H9 (cell line): ENCODE results near the gene FAF1. TPM values are rescaled to one million over a fixed set of nuclear protein-coding genes. Genes with fewer than 3 reads are reported as not detected.

ENCODE experiments used
- DNase-seq: peaks from one replicate; pipeline ENCODE4 v3.0.0-alpha.2; 2017
- H2AFZ ChIP-seq: one replicate; pipeline ENCODE4 v1.6.1; 2013; ENCODE audit warnings: mild to moderate bottlenecking, low read length, control low read depth, moderate library complexity
- H2AK5ac ChIP-seq: 2 replicates; pipeline ENCODE4 v1.6.1; 2013; ENCODE audit warnings: low read length, control low read depth, mixed read lengths; ENCODE audit not compliant: insufficient read length
- H2BK120ac ChIP-seq: one replicate; pipeline ENCODE4 v1.6.1; 2013; ENCODE audit warnings: low read depth, mild to moderate bottlenecking, low read length, control low read depth, inconsistent platforms; ENCODE audit not compliant: poor library complexity, severe bottlenecking
- H2BK12ac ChIP-seq: 2 replicates; pipeline ENCODE4 v1.6.1; 2013; ENCODE audit warnings: low read length, control low read depth, mixed read lengths, low read depth; ENCODE audit not compliant: insufficient read length
- H2BK15ac ChIP-seq: 2 replicates; pipeline ENCODE4 v1.6.1; 2013; ENCODE audit warnings: low read depth, low read length, control low read depth
- H2BK20ac ChIP-seq: one replicate; pipeline ENCODE4 v1.6.1; 2013; ENCODE audit warnings: low read depth, mild to moderate bottlenecking, low read length, control low read depth, inconsistent platforms; ENCODE audit not compliant: poor library complexity, severe bottlenecking
- H2BK5ac ChIP-seq: 2 replicates; pipeline ENCODE4 v1.6.1; 2013; ENCODE audit warnings: low read length, control low read depth, mixed read lengths; ENCODE audit not compliant: insufficient read length
- H3K14ac ChIP-seq: 2 replicates; pipeline ENCODE4 v1.6.1; 2013; ENCODE audit warnings: low read length, control low read depth; ENCODE audit not compliant: insufficient read depth
- H3K18ac ChIP-seq: 2 replicates; pipeline ENCODE4 v1.6.1; 2013; ENCODE audit warnings: low read depth, mild to moderate bottlenecking, mixed read lengths, low read length, control low read depth; ENCODE audit not compliant: insufficient read length
- H3K23ac ChIP-seq: 2 replicates; pipeline ENCODE4 v1.6.1; 2013; ENCODE audit warnings: low read length, control low read depth, mixed read lengths, low read depth; ENCODE audit not compliant: insufficient read length
- H3K23me2 ChIP-seq: 2 replicates; pipeline ENCODE4 v1.6.1; 2013; ENCODE audit warnings: low read depth, mild to moderate bottlenecking, mixed read lengths, low read length, control low read depth; ENCODE audit not compliant: insufficient read length, poor library complexity, severe bottlenecking
- H3K27ac ChIP-seq: 2 replicates; pipeline ENCODE4 v1.5.1; 2013; ENCODE audit warnings: low read length, control low read depth, mixed read lengths, low read depth; ENCODE audit not compliant: insufficient read length
- H3K27me3 ChIP-seq: 2 replicates; pipeline ENCODE4 v1.6.1; 2013; ENCODE audit warnings: low read length, control low read depth, inconsistent platforms; ENCODE audit not compliant: insufficient read depth
- H3K4ac ChIP-seq: 2 replicates; pipeline ENCODE4 v1.6.1; 2013; ENCODE audit warnings: low read depth, mild to moderate bottlenecking, control low read depth, inconsistent platforms, low read length, moderate library complexity
- H3K4me1 ChIP-seq: 2 replicates; pipeline ENCODE4 v1.6.1; 2013; ENCODE audit warnings: low read length, control low read depth, inconsistent platforms; ENCODE audit not compliant: insufficient read depth
- H3K4me2 ChIP-seq: 2 replicates; pipeline ENCODE4 v1.6.1; 2013; ENCODE audit warnings: low read length, control low read depth, mixed read lengths; ENCODE audit not compliant: insufficient read length, insufficient read depth
- H3K56ac ChIP-seq: 2 replicates; pipeline ENCODE4 v1.6.1; 2013; ENCODE audit warnings: low read depth, mild to moderate bottlenecking, mixed read lengths, low read length, control low read depth; ENCODE audit not compliant: insufficient read length
- H3K79me1 ChIP-seq: 2 replicates; pipeline ENCODE4 v1.6.1; 2013; ENCODE audit warnings: low read depth, mild to moderate bottlenecking, moderate library complexity, low read length, control low read depth, inconsistent platforms; ENCODE audit not compliant: insufficient read depth, poor library complexity, severe bottlenecking
- H3K79me2 ChIP-seq: 2 replicates; pipeline ENCODE4 v1.6.1; 2013; ENCODE audit warnings: low read length, control low read depth, inconsistent platforms; ENCODE audit not compliant: insufficient read depth
- H3K9ac ChIP-seq: 2 replicates; pipeline ENCODE4 v1.6.1; 2013; ENCODE audit warnings: low read length, control low read depth, mixed read lengths; ENCODE audit not compliant: insufficient read length; ENCODE audit errors: extremely low read depth
- H3K9me3 ChIP-seq: one replicate; pipeline ENCODE4 v1.6.1; 2013; ENCODE audit warnings: low read depth, low read length, inconsistent platforms; ENCODE audit not compliant: control insufficient read depth
- H3T11ph ChIP-seq: one replicate; pipeline ENCODE4 v1.6.1; 2013; ENCODE audit warnings: mild to moderate bottlenecking, low read length, control low read depth, inconsistent platforms
- H4K20me1 ChIP-seq: one replicate; pipeline ENCODE4 v1.6.1; 2013; ENCODE audit not compliant: control insufficient read depth, insufficient read length, insufficient read depth
- H4K5ac ChIP-seq: 2 replicates; pipeline ENCODE4 v1.6.1; 2013; ENCODE audit warnings: low read depth, mild to moderate bottlenecking, mixed read lengths, low read length, control low read depth; ENCODE audit not compliant: insufficient read length
- H4K8ac ChIP-seq: replicated peaks from 2 replicates; pipeline ENCODE4 v1.6.1; 2013; ENCODE audit warnings: low read length, control low read depth, mixed read lengths, low read depth; ENCODE audit not compliant: insufficient read length
- H4K91ac ChIP-seq: 2 replicates; pipeline ENCODE4 v1.6.1; 2013; ENCODE audit warnings: low read depth, mild to moderate bottlenecking, moderate library complexity, mixed read lengths, low read length, control low read depth; ENCODE audit not compliant: insufficient read length
- H3K27ac Mint-ChIP-seq, 3 experiments: 2 replicates in 2 of 3; 3 replicates in 1 of 3; pipeline ENCODE4 v1.8.0; 2020 to 2021; ENCODE audit warnings: mixed read lengths in 3 of 3, mild to moderate bottlenecking in 1 of 3, moderate library complexity in 1 of 3
- H3K27me3 Mint-ChIP-seq: 2 replicates; pipeline ENCODE4 v1.8.0; 2021; ENCODE audit warnings: low read depth, mild to moderate bottlenecking, moderate library complexity, mixed read lengths
- H3K36me3 Mint-ChIP-seq, 3 experiments: 2 replicates in 2 of 3; 3 replicates in 1 of 3; pipeline ENCODE4 v1.8.0; 2020 to 2021; ENCODE audit warnings: low read depth in 3 of 3, mixed read lengths in 3 of 3; ENCODE audit not compliant: insufficient read depth in 1 of 3
- H3K4me1 Mint-ChIP-seq, 2 experiments: 2 replicates each; pipeline ENCODE4 v1.8.0; 2020; ENCODE audit warnings: mixed read lengths in 2 of 2
- H3K4me3 Mint-ChIP-seq, 2 experiments: 2 replicates in 1 of 2; 3 replicates in 1 of 2; pipeline ENCODE4 v1.8.0; 2020 to 2021; ENCODE audit warnings: mild to moderate bottlenecking in 2 of 2, mixed read lengths in 2 of 2, moderate library complexity in 1 of 2
- H3K9me3 Mint-ChIP-seq, 2 experiments: 2 replicates in 1 of 2; 3 replicates in 1 of 2; pipeline ENCODE4 v1.8.0; 2020; ENCODE audit warnings: mild to moderate bottlenecking in 2 of 2, mixed read lengths in 2 of 2, moderate library complexity in 1 of 2
- CTCF ChIP-seq: fragments of 200-600 bp; sonication (generic); conservative IDR thresholded peaks from 3 replicates; pipeline ENCODE4 v1.8.0; 2021; ENCODE audit warnings: antibody characterized with exemption, mild to moderate bottlenecking
- total RNA-seq: library from RNA; stranded (reverse); gene quantifications from 2 replicates; pipeline ENCODE4 v1.2.1, GENCODE V29; 2021

Gene FAF1
- total RNA-seq, 1 experiment from 2014 or later: 60.8 TPM

GRCh38 chr1:50542362-50542761 lies 417.7 kb downstream of the FAF1 start:
- Histone ChIP-seq H3K9me3 (no peaks in the 10 kb centered on the region), H4K8ac (no peak overlapping the region), H2BK12ac (no peak overlapping the region), H3K9ac (no peak overlapping the region), H2BK20ac (no peak overlapping the region), H3K4me1 (no peaks in the 10 kb centered on the region), H3K56ac (no peak overlapping the region), H3K14ac (no peak overlapping the region), H3K79me2 (no peaks in the 10 kb centered on the region), H4K91ac (no peak overlapping the region), H2BK120ac (no peak overlapping the region), H3K23me2 (no peaks in the 10 kb centered on the region), H2AFZ (no peak overlapping the region), H2BK15ac (no peak overlapping the region), H3K4ac (no peak overlapping the region), H3K79me1 (no peaks in the 10 kb centered on the region), H3K27ac (no peak overlapping the region), H3T11ph (no peak overlapping the region), H2BK5ac (no peak overlapping the region), H4K5ac (no peak overlapping the region), H2AK5ac (no peak overlapping the region), H3K23ac (no peak overlapping the region), H4K20me1 (no peaks in the 10 kb centered on the region), H3K4me2 (no peak overlapping the region), H3K27me3 (no peaks in the 10 kb centered on the region), H3K18ac (no peak overlapping the region)
- no peaks in the 10 kb centered on the region for H3K27me3 Mint-ChIP-seq
- no peaks in the 10 kb centered on the region for H3K9me3 Mint-ChIP-seq
- no peak for DNase-seq
- H3K4me1 Mint-ChIP-seq: no peaks in the 10 kb centered on the region
- TF ChIP-seq CTCF: no peak
- H3K36me3 Mint-ChIP-seq: no peaks in the 10 kb centered on the region
- no peak overlapping the region for H3K4me3 Mint-ChIP-seq
- H3K27ac Mint-ChIP-seq: no peak overlapping the region
